DND-41 (cell line): Measurements from ENCODE around the gene CDHR3.

Experiments
- ATAC-seq: fragments of 200-7000 bp; cut with Tn5 transposase; 3 replicates; pipeline ENCODE4 v1.9.1; 2021; ENCODE audit warnings: low read depth; ENCODE audit not compliant: insufficient read depth
- DNase-seq: peaks from one replicate; pipeline ENCODE4 v3.0.0-alpha.2; 2020
- H2AFZ ChIP-seq: 2 replicates; pipeline ENCODE4 v1.6.0; 2012; ENCODE audit warnings: low read depth, low read length
- H3K27ac ChIP-seq: 2 replicates; pipeline ENCODE4 v1.5.1; 2012; ENCODE audit warnings: low read length, inconsistent platforms
- H3K27me3 ChIP-seq: fragments of 200-600 bp; sonication (generic); 2 replicates; pipeline ENCODE4 v1.6.0; 2012; ENCODE audit warnings: low read length, mild to moderate bottlenecking, inconsistent platforms; ENCODE audit not compliant: insufficient read depth, poor library complexity
- H3K36me3 ChIP-seq: 2 replicates; pipeline ENCODE4 v1.5.1; 2012; ENCODE audit warnings: low read length, inconsistent platforms; ENCODE audit not compliant: insufficient read depth
- H3K4me1 ChIP-seq: 2 replicates; pipeline ENCODE4 v1.5.1; 2012; ENCODE audit warnings: mild to moderate bottlenecking, low read length; ENCODE audit not compliant: insufficient read depth
- H3K4me2 ChIP-seq: 2 replicates; pipeline ENCODE4 v1.6.0; 2012; ENCODE audit warnings: mild to moderate bottlenecking, moderate library complexity, low read length, inconsistent platforms; ENCODE audit not compliant: insufficient read depth
- H3K4me3 ChIP-seq, 2 experiments: fragments of 200-600 bp in 1 of 2; shearing (Covaris generic) in 1 of 2; 2 replicates each; pipeline ENCODE4 v1.5.1; 2012 to 2016; ENCODE audit warnings: inconsistent platforms in 2 of 2, low read length in 2 of 2, mild to moderate bottlenecking in 2 of 2, low read depth in 1 of 2, moderate library complexity in 1 of 2
- H3K79me2 ChIP-seq: 2 replicates; pipeline ENCODE4 v1.6.0; 2012; ENCODE audit warnings: low read length, inconsistent platforms; ENCODE audit not compliant: insufficient read depth
- H3K9ac ChIP-seq: 2 replicates; pipeline ENCODE4 v1.6.0; 2012; ENCODE audit warnings: low read depth, mild to moderate bottlenecking, inconsistent platforms, low read length, moderate library complexity
- H3K9me3 ChIP-seq: 2 replicates; pipeline ENCODE4 v1.5.1; 2012; ENCODE audit warnings: low read length, moderate library complexity, mild to moderate bottlenecking, inconsistent platforms; ENCODE audit not compliant: insufficient read depth, severe bottlenecking
- H4K20me1 ChIP-seq: 2 replicates; pipeline ENCODE4 v1.6.0; 2012; ENCODE audit warnings: low read length; ENCODE audit not compliant: insufficient read depth
- EZH2 ChIP-seq: IDR thresholded peaks from 3 replicates; pipeline ENCODE4 v1.6.1; 2012; ENCODE audit warnings: borderline replicate concordance, low read depth, mild to moderate bottlenecking, moderate library complexity, low read length, inconsistent platforms; ENCODE audit not compliant: severe bottlenecking
- TF ChIP-seq, protein P1 (sequence below): IDR thresholded peaks from 2 replicates; pipeline ENCODE4 v1.5.1; 2012; ENCODE audit warnings: borderline replicate concordance, low read length, moderate library complexity, mild to moderate bottlenecking; ENCODE audit not compliant: poor library complexity, severe bottlenecking; ENCODE audit errors: extremely low read depth

Gene CDHR3

GRCh38 chr7:106070201-106070551 is 107.1 kb downstream of the CDHR3 start:
- H3K36me3 ChIP-seq: no peaks in the 10 kb centered on the region
- H3K4me2 ChIP-seq: peak overlapping the region; percentile 72
- H3K79me2 ChIP-seq: no peaks in the 10 kb centered on the region
- no peak for DNase-seq
- peak overlapping the region; percentile 62 for H3K9ac ChIP-seq
- H3K4me1 ChIP-seq: peaks cover 59% of the 10 kb centered on the region
- peak overlapping the region; percentile 100 for H3K27ac ChIP-seq
- ATAC-seq: no peak
- no peaks in the 10 kb centered on the region for H3K27me3 ChIP-seq
- H2AFZ ChIP-seq: no peak overlapping the region
- no peaks in the 10 kb centered on the region for H3K9me3 ChIP-seq
- H4K20me1 ChIP-seq: no peaks in the 10 kb centered on the region
- peak overlapping the region in 1 of 2 experiments; percentile 56; a peak in 1 of 4 replicates for H3K4me3 ChIP-seq
- TF ChIP-seq, protein P1, sequence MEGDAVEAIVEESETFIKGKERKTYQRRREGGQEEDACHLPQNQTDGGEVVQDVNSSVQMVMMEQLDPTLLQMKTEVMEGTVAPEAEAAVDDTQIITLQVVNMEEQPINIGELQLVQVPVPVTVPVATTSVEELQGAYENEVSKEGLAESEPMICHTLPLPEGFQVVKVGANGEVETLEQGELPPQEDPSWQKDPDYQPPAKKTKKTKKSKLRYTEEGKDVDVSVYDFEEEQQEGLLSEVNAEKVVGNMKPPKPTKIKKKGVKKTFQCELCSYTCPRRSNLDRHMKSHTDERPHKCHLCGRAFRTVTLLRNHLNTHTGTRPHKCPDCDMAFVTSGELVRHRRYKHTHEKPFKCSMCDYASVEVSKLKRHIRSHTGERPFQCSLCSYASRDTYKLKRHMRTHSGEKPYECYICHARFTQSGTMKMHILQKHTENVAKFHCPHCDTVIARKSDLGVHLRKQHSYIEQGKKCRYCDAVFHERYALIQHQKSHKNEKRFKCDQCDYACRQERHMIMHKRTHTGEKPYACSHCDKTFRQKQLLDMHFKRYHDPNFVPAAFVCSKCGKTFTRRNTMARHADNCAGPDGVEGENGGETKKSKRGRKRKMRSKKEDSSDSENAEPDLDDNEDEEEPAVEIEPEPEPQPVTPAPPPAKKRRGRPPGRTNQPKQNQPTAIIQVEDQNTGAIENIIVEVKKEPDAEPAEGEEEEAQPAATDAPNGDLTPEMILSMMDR: no peak
- no peak for TF ChIP-seq EZH2

DNA sequence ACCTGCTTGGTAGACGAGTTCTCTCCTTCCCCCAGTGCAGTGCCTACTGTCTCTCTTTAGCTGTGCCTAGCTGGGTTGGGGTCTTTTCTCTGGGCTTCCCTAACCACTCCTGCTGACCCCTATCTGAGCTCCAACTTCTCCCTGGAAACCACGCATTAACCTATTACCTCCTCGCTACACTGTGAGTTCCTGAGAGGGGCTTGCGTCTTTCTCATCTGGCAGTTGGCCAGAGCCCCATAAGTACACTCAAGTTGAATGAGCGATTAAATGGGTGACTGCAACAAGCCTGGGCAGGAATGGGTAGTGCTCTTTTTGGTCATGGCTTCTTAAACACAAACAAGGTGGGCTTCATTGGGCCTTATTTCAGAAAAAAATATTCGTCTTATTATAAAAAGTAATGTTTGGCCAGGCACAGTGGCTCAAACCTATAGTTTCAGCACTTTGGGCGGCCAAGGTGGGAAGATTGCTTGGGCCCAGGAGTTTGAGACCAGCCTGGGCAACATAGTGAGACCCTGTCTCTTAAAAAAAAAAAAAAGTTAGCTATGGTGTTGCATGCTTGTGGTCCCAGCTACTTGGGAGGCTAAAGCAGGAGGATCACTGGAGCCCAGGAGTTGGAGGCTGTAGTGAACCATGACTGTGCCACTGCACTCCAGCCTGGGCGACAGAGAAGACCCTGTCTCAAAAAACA is 107.6 kb downstream of the CDHR3 start:
- Histone ChIP-seq H3K79me2 (no peaks in the 10 kb centered on the region), H3K36me3 (no peaks in the 10 kb centered on the region), H3K9me3 (no peaks in the 10 kb centered on the region), H3K4me3 (peak overlapping the region; percentile 1 to 56; a peak in 3 of 4 replicates), H3K4me2 (peak overlapping the region; percentile 72), H3K9ac (peak overlapping the region; percentile 62), H4K20me1 (no peaks in the 10 kb centered on the region), H3K4me1 (peaks cover 59% of the 10 kb centered on the region), H3K27ac (peak overlapping the region; percentile 100), H3K27me3 (no peaks in the 10 kb centered on the region), H2AFZ (peak overlapping the region; percentile 70)
- peak; percentile 37 for DNase-seq
- TF ChIP-seq, protein P1: no peak
- TF ChIP-seq EZH2: no peak
- peak; percentile 5; the same call in 2 of the 3 replicates for ATAC-seq

- Histone ChIP-seq H2AFZ (peak overlapping the region; percentile 70), H3K9me3 (no peaks in the 10 kb centered on the region), H3K4me2 (peak overlapping the region; percentile 72), H3K79me2 (no peaks in the 10 kb centered on the region), H3K36me3 (no peaks in the 10 kb centered on the region), H3K27me3 (no peaks in the 10 kb centered on the region), H3K4me3 (peak overlapping the region; percentile 1 to 56; a peak in 3 of 4 replicates), H3K9ac (peak overlapping the region; percentile 62), H4K20me1 (no peaks in the 10 kb centered on the region), H3K4me1 (peaks cover 65% of the 10 kb centered on the region), H3K27ac (peak overlapping the region; percentile 100)
- TF ChIP-seq, protein P1: no peak
- TF ChIP-seq EZH2: no peak
- peak; percentile 83 for DNase-seq
- ATAC-seq: peak; percentile 92
These were observed 108.4 kb downstream of the CDHR3 start for GRCh38 chr7:106071356-106071998.
